Measurements from ENCODE around the gene MARCHF3.

Gene MARCHF3

DNA sequence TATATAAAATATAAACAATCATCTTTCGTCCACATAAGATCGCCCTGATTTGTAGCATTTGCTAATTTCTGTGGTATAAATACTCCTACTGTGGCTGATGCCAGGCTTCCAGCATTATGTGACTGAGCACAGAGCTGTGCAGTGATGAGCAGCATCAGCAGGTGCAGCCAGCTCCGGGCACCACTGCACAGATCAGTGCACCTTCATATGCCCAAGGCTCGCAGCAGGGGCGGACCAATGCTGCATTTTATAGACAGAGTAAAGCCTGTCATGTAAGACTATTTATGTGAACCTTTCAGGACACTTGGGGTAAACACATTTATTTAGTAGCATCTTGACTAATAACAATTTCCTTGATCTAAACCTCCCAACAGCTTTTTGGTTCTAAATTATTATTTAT is 200.3 kb downstream of the MARCHF3 start:
- no peak for ATAC-seq

DNA sequence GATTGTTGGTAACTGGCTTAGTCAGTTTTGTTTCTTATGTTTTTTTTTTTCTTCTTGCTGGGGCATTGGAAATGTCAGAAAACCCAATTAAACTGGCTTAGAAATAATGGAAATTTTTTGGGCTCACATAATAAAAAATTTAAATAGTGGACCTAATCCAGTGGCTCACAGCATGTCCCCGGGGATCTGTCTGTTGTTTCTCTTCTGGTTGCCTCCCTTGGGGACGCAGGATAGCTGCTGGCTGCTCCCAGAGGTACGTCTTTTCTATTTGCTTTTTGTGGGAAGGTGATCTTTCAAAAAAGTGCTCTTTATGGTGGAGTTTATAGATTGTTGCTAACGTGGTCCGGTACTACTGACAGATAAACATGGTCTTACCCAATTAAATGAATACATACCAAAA is 201.3 kb downstream of the MARCHF3 start:
- ATAC-seq: no peak
- TF ChIP-seq PPARA (CRISPR knock-in tag; IDR thresholded peaks at IDR 0.05; ENCODE audit: borderline replicate concordance) (no peak), SNAI2 (CRISPR knock-in tag; IDR thresholded peaks at IDR 0.05) (no peak)

More for the DNA sequence above, 200.3 kb downstream of the MARCHF3 start:
- TF ChIP-seq ISL1 (CRISPR knock-in tag; IDR thresholded peaks at IDR 0.05): no peak
- TF ChIP-seq OSR1 (CRISPR knock-in tag; IDR thresholded peaks at IDR 0.05): no peak
- no peak for TF ChIP-seq GLIS3 (CRISPR knock-in tag; IDR thresholded peaks at IDR 0.05)
- TF ChIP-seq ZFP3 (CRISPR knock-in tag; IDR thresholded peaks at IDR 0.05): no peak
- TF ChIP-seq ZC3H10 (CRISPR knock-in tag; IDR thresholded peaks at IDR 0.05): no peak
- no peak for TF ChIP-seq CSDC2 (CRISPR knock-in tag; IDR thresholded peaks at IDR 0.05)
- no peak for TF ChIP-seq TCF4 (CRISPR knock-in tag; IDR thresholded peaks at IDR 0.05; ENCODE audit: borderline replicate concordance)
- TF ChIP-seq SNAI2 (CRISPR knock-in tag; IDR thresholded peaks at IDR 0.05): no peak
- TF ChIP-seq ZNF8 (CRISPR knock-in tag; IDR thresholded peaks at IDR 0.05): no peak
- no peak for TF ChIP-seq ZFP30 (CRISPR knock-in tag; IDR thresholded peaks at IDR 0.05)

DNA sequence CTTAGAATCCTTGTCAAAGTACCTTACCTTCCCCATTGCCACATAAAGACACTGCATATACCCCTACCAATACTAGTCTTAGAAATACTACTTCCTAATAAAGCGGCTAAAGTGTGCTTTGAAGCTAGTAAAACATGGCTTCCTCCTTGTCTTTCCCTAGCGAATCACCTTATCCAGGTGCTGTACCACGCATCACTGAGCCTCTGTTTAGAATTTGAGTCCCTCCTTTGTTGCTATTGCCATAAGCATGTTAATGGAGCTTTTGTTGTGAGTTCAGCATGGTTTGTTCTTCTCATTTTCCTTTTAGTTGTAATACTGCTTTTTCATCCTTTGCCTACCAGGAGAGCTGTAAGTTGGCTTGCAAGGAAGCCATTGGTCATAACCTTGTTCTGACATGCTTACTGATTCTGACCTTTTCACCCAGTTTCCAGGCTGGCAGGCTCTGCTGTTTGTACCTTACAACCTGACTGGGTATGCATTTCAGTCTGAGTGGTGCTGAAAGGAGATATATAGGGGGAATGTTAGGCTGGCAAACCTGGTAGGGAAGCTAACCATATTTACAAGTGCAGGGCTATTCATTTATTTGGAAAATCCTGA is 203.6 kb downstream of the MARCHF3 start:
- ATAC-seq: no peak
- TF ChIP-seq SNAI2 (CRISPR knock-in tag; IDR thresholded peaks at IDR 0.05) (no peak), ZC3H10 (CRISPR knock-in tag; IDR thresholded peaks at IDR 0.05) (no peak)
- TF ChIP-seq, protein P1, sequence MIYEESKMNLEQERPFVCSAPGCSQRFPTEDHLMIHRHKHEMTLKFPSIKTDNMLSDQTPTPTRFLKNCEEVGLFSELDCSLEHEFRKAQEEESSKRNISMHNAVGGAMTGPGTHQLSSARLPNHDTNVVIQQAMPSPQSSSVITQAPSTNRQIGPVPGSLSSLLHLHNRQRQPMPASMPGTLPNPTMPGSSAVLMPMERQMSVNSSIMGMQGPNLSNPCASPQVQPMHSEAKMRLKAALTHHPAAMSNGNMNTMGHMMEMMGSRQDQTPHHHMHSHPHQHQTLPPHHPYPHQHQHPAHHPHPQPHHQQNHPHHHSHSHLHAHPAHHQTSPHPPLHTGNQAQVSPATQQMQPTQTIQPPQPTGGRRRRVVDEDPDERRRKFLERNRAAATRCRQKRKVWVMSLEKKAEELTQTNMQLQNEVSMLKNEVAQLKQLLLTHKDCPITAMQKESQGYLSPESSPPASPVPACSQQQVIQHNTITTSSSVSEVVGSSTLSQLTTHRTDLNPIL (CRISPR knock-in tag; IDR thresholded peaks at IDR 0.05; ENCODE audit: low read depth): no peak

GRCh38 chr5:126819253-126819652 is 211.1 kb downstream of the MARCHF3 start:
- no peak for ATAC-seq
- TF ChIP-seq, protein P1 (CRISPR knock-in tag; IDR thresholded peaks at IDR 0.05; ENCODE audit: low read depth): no peak
- TF ChIP-seq GLIS3 (CRISPR knock-in tag; IDR thresholded peaks at IDR 0.05): no peak
- TF ChIP-seq ZC3H10 (CRISPR knock-in tag; IDR thresholded peaks at IDR 0.05): no peak
- no peak for TF ChIP-seq TCF4 (CRISPR knock-in tag; IDR thresholded peaks at IDR 0.05; ENCODE audit: borderline replicate concordance)
- TF ChIP-seq ESRRG (CRISPR knock-in tag; IDR thresholded peaks at IDR 0.05): no peak
- no peak for TF ChIP-seq OSR1 (CRISPR knock-in tag; IDR thresholded peaks at IDR 0.05)

DNA sequence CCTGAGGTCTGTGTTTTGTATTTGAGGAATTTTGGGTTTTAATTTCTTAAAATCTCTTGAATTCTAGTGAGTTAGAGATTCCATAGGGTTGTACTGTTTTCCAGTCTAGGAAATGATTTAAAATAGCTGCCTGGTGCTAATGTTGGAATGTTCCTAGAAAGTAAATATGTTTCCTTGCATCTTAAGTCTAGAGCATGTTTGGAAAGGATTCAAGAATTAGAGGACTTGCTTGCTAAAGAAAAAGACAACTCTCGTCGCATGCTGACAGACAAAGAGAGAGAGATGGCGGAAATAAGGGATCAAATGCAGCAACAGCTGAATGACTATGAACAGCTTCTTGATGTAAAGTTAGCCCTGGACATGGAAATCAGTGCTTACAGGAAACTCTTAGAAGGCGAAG is 211.6 kb downstream of the MARCHF3 start:
- no peak for ATAC-seq
- TF ChIP-seq CSRNP3 (CRISPR knock-in tag; IDR thresholded peaks at IDR 0.05) (no peak), GLIS3 (CRISPR knock-in tag; IDR thresholded peaks at IDR 0.05) (no peak), ZC3H10 (CRISPR knock-in tag; IDR thresholded peaks at IDR 0.05) (no peak), CSDC2 (CRISPR knock-in tag; IDR thresholded peaks at IDR 0.05) (no peak), ESRRG (CRISPR knock-in tag; IDR thresholded peaks at IDR 0.05) (no peak), ZNF70 (CRISPR knock-in tag; IDR thresholded peaks at IDR 0.05) (no peak), RARB (CRISPR knock-in tag; IDR thresholded peaks at IDR 0.05) (no peak), TCF4 (CRISPR knock-in tag; IDR thresholded peaks at IDR 0.05; ENCODE audit: borderline replicate concordance) (no peak), BACH2 (CRISPR knock-in tag; IDR thresholded peaks at IDR 0.05; ENCODE audit: borderline replicate concordance) (no peak), SNAI2 (CRISPR knock-in tag; IDR thresholded peaks at IDR 0.05) (no peak), POU6F1 (CRISPR knock-in tag; IDR thresholded peaks at IDR 0.05; ENCODE audit: borderline replicate concordance, low read depth) (no peak), PPARA (CRISPR knock-in tag; IDR thresholded peaks at IDR 0.05; ENCODE audit: borderline replicate concordance) (no peak), ZNF565 (CRISPR knock-in tag; conservative IDR thresholded peaks at IDR 0.05; ENCODE audit: low read depth) (no peak), ZNF8 (CRISPR knock-in tag; IDR thresholded peaks at IDR 0.05) (no peak)
- TF ChIP-seq, protein P2, sequence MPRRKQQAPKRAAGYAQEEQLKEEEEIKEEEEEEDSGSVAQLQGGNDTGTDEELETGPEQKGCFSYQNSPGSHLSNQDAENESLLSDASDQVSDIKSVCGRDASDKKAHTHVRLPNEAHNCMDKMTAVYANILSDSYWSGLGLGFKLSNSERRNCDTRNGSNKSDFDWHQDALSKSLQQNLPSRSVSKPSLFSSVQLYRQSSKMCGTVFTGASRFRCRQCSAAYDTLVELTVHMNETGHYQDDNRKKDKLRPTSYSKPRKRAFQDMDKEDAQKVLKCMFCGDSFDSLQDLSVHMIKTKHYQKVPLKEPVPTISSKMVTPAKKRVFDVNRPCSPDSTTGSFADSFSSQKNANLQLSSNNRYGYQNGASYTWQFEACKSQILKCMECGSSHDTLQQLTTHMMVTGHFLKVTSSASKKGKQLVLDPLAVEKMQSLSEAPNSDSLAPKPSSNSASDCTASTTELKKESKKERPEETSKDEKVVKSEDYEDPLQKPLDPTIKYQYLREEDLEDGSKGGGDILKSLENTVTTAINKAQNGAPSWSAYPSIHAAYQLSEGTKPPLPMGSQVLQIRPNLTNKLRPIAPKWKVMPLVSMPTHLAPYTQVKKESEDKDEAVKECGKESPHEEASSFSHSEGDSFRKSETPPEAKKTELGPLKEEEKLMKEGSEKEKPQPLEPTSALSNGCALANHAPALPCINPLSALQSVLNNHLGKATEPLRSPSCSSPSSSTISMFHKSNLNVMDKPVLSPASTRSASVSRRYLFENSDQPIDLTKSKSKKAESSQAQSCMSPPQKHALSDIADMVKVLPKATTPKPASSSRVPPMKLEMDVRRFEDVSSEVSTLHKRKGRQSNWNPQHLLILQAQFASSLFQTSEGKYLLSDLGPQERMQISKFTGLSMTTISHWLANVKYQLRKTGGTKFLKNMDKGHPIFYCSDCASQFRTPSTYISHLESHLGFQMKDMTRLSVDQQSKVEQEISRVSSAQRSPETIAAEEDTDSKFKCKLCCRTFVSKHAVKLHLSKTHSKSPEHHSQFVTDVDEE (CRISPR knock-in tag; IDR thresholded peaks at IDR 0.05): no peak
